Brain pericyte (primary cell): ENCODE measurements around the gene PTGDS.

ENCODE experiments used
- DNase-seq: peaks from one replicate; pipeline ENCODE4 v3.0.0-alpha.2; 2012; ENCODE audit warnings: low read depth, low spot score

The PTGDS gene

DNA sequence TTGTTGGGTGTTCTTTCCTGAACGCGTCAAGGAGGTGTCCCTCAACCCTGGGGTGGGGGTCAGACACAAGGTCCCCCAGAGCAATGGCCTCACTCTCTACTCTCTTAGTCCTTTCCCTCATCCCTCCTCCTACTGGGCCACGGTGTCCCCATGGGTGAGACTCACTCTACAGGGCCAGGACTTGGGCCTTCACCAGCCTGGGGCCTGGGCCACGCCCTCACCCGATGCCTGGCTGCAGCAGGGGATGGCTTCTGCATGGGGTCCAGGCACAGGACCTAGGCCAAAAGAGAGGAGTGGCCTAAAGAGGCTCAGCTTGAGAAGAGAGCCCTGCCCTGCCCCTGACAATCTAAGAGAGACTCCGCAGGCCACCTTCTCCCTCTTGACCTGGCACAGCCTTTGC, 19.4 kb upstream of the PTGDS start:
- DNase-seq: no peak

DNA sequence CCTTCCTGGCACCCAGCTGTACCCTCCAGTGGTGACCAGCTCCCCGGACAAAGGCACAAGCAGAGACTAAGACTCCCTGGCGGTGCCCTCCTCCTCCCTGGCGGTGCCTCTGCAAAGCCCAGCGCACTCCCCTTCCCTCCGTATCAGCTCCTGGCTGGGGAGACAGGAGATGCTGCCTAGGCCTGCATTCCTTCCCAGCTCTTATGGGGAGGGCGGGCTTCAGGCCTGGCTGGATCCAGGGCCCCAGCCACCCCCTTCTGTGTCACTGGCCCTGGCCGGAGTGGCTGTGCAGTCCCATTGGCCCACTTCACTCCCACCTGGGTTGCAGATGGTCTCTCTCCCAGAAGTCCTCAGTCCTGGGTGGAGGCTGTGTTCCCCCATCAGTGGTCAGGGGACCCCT, 18.8 kb upstream of the PTGDS start:
- DNase-seq: no peak

DNA sequence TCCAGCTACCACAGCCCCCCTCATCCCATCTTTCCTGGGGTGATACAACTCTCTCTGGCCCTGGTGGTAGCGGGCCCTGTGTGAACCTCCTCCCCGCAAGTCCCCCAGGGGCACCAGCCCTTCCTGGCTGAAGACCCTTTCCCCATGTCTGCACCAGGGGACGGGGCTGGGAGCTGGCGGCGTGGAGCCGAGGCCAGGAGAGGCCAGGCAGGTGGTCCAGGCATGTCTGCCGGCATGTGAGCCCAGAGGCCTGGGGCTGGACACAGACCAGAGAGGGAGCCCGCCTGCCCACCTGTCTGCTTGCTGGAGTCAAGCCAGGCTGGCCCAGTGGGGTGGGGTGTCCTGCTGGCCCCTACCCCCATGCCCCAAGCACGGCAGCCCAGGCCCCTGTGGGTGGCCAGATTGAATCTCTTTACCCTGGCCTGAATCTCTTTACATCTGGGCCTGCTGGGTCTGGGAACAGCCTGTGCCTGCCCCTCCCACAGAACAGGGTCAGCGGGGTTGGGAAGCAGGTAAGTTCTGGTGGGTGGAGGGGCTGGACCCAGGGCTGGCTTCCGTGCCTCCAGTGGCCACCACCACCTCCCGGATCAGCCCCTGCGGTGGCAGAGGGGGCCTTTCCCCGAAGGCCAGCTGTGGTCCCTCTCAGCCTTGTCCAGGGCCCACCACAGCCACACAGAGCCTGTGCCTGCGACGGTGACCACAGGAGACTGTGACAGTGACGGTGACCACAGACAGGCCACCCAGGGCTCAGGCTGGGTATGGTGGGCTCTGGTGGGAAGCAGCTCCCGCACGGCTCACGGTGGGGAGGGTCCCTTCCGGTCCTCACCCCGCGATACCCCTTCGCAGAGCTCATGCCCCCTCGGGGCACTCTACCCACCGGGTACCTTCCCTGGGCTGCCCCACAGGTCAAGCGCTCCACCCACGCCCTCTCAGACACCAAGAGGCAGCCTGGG, 18.1 kb upstream of the PTGDS start:
- DNase-seq: no peak

DNA sequence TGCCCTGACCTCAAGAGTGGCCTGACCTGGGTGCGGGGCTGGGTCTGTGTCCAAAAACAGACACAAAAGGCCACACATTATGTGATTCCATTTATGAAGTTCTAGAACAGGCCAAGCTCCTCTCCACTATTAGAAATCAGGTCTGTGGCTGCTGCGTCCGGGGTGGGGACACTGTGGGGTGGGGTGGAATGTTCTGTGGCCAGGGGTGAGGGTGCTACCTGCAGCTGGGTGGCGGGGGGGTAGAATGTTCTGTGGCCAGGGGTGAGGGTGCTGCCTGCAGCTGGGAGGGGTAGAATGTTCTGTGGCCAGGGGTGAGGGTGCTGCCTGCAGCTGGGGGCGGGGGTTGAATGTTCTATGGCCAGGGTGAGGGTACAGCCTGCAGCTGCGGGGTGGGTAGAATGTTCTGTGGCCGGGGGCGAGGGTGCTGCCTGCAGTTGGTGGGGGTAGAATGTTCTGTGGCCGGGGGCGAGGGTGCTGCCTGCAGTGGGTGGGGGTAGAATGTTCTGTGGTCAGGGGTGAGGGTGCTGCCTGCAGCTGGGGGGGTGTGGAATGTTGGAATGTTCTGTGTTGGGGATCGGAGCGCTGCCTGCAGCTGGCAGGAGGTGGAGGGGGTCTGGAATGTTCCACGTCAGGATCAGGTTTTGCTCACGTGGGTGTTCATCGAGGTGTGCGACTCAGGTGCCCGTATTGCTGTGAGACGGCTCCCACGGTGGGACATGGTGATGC, 16.9 kb upstream of the PTGDS start:
- DNase-seq: no peak

DNA sequence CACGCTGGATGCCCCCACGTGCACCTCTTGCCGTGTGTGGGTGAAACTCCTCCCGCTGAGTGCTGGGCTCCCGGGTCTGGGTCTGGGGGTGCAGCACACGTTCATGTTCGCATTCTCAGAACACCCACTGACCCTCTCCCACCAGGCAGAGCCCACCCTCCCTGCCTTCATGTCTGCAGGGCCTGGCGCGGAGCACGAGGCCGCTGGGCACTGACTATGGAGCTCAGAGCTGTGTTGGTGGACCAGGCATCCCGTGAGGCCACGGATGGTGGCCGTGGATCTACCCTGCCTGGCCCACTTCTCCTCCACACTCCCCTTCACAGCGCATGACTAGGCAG, 16.4 kb upstream of the PTGDS start:
- no peak for DNase-seq

DNA sequence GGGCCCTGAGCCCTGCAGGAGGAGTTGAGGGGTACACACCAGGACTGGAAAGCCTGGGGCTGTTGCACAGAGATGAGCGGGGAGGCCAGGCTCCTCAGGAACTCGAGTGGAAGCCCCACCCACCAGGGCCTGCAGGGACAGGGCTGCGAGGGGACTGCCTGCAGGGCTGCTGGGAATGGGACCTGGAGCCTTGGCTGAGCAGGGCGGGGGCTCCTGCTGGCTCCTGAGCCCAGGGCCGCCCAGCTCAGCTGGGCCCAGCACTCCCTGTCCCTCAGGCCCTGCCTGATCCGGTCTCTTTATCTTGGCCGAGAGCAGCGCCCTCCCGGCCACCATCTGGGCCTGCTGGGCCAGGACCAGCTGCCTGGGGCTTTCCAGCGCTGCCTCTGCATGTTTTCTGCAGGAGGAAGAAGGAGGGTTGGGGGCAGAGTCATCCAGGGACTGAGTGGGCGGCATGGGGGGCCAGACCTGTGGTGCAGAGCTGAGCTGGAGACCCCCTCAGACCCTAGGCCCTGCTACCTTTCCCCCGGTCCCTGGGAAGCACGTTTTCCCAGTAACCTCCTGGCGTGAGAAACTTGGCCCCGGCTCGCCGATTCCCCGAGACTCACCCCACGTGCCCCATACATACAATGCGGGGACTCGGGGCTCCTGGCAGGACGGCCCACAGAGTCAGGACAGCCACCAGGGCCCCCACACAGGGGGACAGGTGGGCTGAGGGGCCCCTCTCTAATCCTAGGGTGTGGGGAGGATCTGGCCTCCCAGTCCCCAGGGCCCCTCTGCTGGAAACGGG, 15.8 kb upstream of the PTGDS start:
- no peak for DNase-seq

DNA sequence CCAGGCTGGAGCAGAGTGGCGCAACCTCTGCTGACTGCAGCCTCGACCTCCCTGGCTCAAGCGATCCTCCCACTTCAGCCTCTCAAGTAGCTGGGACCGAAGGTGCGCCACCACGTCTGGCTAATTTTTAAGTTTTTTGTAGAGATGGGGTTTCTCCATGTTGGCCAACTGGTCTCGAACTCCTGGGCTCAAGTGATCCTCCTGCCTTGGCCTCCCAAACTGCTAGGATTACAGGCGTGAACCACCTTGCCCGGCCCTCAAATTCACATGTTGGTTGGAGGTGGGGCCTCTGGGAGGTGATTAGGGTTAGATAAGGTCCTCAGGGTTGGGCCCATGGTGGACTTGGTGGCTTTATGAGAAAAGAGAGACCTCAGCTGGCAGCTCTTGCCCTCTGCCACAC, 15.1 kb upstream of the PTGDS start:
- DNase-seq: no peak

DNA sequence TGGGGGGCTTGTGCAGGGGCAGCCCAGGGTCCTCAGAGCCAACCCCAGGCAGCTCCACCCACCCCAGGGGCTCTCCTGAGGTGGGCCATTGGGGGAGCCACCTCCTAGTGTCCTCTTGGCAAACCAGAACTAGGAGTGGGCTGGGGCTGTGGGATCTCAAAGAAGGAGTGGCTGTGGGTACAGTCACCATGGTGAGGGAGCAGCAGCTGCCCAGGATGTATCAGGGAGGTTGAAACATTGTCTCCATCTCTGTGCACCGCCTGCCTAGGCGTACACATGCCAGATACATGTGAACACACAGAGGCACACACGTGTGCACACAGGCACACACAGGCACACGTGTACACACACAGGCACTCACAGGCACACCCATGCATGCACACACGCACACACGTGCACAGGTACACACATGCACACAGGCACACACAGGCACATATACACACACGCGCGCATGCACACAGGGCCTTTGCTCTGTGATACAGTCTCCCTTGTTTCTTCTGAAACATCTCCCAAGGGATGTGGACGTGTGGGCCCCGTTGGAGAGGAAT, 14.5 kb upstream of the PTGDS start:
- no peak for DNase-seq

DNA sequence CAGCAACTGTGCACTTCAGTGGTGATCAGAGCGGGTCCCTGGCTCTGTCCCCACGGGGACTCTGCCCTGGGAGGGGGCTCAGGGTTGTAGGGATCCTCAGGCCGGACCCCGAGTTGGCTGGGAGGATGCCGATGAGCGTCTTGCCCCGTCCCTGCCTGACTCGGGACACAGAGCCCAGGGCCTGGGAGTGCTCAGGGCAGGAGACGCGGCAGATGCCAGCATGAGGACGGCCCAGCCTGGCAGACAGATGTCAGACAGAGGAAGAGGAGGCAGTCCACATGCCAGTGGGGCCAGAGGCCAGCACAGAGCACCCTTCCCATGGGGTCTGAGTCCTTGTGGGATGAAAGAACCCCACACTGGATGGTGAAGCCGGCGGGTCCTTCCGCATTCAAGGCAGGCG, 14.0 kb upstream of the PTGDS start:
- DNase-seq: no peak

DNA sequence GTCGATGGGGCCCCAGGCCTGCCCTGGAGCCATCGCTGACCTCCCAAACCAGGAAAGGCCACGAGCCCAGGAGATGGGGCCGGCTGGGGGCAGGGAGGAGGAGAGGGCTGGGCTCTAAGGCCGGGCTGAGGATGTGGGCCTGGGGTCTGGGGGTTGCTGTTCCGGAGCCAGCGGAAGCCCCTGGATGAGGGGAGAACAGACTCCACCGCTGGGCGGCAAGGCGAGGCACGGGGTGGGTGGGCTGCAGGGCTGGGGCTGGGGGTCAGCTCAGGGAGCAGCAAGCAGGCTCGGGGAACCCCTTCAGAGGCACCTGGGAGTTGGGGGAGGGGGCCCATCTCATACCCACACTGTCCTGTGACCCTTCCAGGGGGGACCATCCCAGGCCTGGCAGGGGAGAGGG, 13.6 kb upstream of the PTGDS start:
- no peak for DNase-seq

DNA sequence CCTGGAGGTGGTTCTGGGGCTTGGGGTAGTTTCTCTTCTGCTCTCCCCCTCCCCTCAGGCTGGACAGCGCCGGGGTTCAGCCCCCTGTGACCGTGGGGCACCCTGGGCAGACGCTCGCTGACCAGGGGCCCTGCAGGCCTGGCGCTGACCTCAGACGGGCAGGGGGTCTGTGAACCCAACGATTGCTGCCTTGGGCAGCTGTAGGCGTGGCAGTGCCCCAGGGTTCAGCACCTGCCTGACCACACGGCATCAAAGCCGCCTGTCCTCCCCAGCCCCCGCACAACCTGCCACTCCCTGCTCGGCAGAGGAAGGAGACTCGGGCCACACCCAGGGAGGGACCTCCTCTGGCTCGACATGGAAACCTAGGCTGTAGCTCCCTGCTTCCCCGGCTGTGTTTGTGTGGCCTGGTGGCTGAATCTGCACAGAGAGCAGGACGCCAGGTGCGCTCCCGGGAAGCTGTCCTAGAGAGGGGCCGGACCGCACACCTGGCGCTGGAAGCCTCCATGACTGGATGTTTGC, 13.1 kb upstream of the PTGDS start:
- no peak for DNase-seq

DNA sequence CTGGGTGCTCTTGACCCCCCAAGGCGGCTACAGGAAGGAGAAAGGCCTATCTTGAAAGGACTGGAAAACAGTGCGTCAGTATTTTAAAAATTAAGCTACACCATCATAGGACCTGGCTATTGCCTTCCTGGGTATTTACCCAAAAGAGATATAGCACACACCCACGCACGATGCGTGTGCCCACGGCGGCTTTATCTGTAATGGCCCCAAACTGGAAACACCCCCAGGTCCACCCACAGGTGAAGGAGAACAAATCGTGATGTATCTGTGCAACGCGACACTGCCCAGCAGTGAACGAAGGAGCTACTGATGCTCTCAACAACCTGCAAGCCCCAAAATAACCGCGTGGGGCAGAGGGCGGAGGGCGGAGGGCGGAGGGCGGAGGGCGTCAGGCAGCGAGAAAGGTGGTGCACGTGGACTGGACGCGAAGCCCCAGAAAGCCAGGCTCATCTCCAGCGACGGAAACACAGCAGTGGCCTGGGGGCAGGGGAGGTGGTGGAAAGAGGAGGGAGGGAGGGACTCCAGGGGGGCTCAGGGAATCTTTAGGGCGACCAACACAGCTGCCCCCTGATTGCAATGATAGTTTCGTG, 12.4 kb upstream of the PTGDS start:
- DNase-seq: no peak

DNA sequence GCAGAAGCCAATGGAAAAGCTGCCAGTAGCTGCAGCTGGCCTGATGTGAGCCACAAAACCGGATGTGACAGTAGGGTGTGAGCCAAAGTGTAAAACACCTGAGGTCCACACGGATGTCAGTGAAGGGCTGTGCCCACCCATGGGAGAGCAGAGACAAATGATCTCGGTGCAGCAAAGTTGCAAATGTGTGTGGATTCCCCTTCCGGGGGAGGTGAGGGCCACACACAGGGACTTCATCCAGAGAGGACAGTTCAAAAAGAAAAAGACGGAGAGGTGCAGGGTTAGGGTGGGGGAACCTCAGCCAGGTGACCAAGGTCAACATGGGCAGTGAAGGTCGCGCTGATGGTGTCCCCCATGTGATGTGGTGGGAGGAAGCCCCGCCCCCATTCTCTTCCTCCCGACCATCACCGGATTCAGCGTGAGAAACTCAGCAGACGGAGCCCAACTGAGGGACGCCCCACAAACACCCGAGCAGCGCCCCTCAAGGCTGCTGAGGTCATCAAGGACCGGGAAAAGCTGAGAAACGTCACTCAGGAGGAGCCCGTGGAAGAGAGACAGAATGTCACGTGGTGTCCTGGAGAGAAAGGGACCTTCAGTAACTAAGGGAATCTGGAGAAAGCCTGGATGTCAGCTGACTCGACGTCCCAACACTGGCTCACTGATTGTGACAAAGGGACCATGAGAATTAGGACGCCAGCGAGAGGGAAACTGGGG, 11.4 kb upstream of the PTGDS start:
- no peak for DNase-seq

DNA sequence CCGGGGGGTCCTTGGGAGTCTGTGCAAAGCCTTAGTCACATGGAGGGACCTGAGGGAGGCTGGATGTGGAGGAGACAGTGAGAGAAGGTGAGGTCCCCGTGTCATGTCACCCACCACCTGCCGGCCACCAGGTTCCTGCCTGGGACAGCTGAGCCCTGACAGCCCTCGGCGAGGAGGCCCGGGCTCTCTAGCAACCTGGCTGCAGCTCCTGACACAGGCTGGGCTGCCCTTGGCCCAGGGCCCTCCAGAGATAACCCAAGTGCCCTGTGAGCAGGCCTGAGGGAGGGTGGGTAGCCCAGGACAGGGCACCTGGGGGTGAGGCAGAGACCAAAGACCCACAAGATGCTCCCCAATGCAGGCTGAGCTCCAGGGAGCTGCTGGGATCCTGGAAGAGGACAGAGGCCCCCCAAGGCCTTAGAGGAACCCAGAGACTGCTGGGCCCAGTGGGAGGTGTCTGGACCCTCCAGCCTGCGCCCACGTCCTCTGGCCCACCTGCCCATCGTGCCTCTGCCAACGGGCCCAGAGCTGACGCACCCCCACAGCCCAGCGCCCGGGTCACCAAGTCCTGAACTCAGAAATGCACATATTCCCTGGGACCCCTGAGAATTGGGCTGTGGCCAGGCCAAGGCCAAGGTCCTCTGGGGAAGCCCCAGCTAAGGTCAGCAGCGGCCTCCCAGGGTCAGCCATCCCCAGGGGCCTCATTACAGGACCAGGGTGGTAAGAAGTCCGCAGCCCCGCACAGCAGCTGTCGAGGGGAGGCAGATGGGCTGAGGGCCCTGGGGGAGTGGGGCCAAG, 8.8 kb upstream of the PTGDS start:
- no peak for DNase-seq

DNA sequence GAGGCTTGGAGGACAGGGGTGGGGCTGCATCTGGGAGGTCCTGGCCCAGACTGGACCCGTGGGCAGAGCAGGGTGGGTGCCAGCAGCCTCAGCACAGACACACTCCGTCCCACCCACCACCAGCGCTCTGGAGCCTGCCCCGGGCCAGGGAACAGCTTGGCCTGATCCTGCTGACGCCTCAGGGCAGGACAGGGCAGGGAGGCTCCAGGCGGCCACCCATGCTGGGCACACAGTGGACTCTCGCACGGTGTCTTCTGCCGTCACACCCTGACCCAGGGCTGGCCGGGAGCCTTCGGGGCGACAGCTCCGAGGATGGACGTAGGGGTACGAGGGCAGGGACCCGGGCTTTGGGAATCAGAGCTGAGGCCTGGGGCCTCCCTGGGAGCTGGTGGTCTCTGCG, 8.2 kb upstream of the PTGDS start:
- no peak for DNase-seq

DNA sequence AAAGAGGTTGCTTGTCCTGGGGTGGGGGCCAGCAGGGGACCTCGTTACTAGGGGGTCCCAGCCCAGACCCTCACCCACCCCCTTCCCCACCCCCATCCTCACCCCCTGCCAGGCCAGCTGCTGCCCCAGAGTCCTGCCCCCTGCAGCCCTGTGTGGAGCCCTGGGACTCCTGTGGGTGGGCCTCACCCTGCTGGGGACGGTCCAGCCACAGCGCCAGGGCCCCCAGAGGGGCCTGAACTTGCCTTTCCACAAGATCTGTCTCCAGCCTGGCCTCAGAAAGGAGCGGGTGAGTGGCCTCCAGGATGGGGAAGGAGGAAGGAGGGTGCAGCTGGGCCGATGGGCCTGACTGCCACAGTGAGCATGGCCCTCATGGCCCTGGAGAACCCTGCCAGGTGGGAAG, 7.5 kb upstream of the PTGDS start:
- no peak for DNase-seq

DNA sequence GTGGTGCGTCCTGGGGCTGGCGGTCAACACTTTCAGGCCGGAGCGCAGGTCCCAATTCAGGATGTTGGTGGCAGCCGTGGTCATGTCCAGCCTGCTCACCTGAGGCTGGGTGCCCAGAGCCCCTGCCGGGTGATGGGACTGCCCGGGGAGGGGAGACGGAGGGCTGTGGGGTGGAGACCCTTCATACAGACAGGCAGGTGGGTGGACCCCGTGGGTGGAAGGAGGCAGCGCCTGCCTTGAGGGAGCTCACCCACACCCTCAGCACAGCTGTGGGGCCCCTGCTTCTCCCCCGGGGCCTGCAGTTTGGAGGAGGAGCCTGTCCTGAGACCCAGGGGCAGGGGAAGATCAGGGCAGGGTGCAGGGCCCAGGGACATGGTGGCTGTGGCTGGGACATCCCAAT, 6.9 kb upstream of the PTGDS start:
- no peak for DNase-seq

DNA sequence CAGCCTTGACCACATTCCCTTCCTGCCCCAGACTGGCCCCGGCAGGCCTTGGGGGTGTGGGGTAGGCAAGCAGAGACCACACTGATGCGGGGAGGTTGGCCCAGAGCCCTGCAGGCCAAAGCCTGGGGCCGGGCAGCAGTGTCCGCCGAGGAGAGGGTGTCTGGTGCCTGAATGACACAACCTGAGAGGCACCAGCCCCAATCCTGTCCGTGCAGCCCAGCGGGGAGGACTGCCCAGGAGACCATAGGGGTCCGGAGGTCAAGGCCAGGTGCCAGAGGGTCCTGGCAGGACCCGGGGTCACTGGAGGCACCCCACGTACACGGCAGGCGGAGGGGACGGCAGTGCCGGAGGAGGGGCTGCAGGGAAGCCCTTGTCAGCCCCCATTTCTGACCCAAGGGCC, 5.6 kb upstream of the PTGDS start:
- no peak for DNase-seq

DNA sequence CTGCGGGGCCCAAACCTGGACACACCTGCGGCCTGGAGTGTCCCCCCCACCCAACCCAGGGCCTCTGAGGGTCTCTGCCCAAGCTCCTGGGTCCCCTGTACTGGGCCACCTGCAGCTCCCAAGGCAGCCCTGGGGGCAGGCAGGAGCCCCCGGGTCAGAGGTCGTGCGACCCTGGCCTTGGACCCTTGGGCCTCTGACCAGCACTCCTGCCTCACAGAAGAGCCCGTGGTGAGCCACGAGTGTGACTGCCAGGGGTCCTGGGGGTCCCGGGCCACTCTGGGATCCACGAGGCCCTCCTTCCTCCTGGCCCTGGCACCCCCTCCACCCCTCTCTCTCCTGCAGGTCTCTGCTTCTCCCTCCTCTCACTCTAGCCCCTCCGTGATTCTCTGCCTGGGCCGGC, 5.0 kb upstream of the PTGDS start:
- no peak for DNase-seq

DNA sequence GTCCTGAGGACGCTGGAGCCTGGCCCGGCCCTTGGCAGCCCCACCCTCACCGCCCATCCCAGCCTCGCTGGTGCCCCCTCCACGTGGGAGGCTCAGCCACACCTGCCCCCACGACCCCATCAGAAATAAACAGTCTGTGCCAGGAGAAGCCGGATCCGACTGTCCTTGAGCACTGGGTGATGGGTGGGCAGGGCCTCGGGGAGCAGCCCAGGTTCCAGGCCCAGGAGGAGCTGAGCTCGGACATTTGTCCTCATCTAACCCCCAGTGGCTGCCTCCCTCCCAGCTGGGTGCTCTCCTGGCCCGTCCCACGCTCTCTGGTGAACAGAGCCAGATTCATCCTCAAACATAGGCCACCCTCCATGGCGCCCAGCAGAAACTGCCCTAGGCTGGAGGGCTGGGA, 4.6 kb upstream of the PTGDS start:
- DNase-seq: no peak
